HepG2 (cell line): ENCODE results near the gene EFCAB8. TPM values are rescaled to one million over a fixed set of nuclear protein-coding genes. Genes with fewer than 3 reads are reported as not detected.
A peak's percentile ranks its signal among the peaks of the same experiment; 100 is the strongest.

Experiments
- ADNP ChIP-seq: sonication (generic); formaldehyde crosslinking; IDR thresholded peaks from 2 replicates; pipeline ENCODE4 v1.4.0; 2020; ENCODE audit warnings: missing genetic modification reagents
- CAMTA2 ChIP-seq: sonication (generic); formaldehyde crosslinking; IDR thresholded peaks from 2 replicates; pipeline ENCODE4 v1.4.0; 2020; ENCODE audit warnings: mild to moderate bottlenecking, missing genetic modification reagents, borderline replicate concordance
- CCAR2 ChIP-seq: fragments of 200-400 bp; formaldehyde crosslinking; optimal IDR thresholded peaks from 2 replicates; pipeline ENCODE3; 2018; ENCODE audit warnings: low read depth, mild to moderate bottlenecking, low read length, moderate library complexity
- DNMT1 ChIP-seq: sonication (generic); formaldehyde crosslinking; IDR thresholded peaks from 2 replicates; pipeline ENCODE4 v1.5.1; 2020; ENCODE audit warnings: mild to moderate bottlenecking, missing genetic modification reagents
- EP300 ChIP-seq, 3 experiments: sonication (generic) in 1 of 3; formaldehyde crosslinking in 1 of 3; IDR thresholded peaks; 2 replicates each; pipeline versions ENCODE4 v1.5.1 to v1.6.1; 2011 to 2020; ENCODE audit warnings: low read depth in 2 of 3, low read length in 2 of 3, borderline replicate concordance in 1 of 3, improper control_type of control experiment in 1 of 3, mild to moderate bottlenecking in 1 of 3, missing genetic modification reagents in 1 of 3, moderate library complexity in 1 of 3
- HDAC1 ChIP-seq: sonication (generic); formaldehyde crosslinking; IDR thresholded peaks from 2 replicates; pipeline ENCODE4 v1.5.1; 2020; ENCODE audit warnings: mild to moderate bottlenecking, missing genetic modification reagents
- HNRNPH1 ChIP-seq: fragments of 200-400 bp; formaldehyde crosslinking; optimal IDR thresholded peaks from 2 replicates; pipeline ENCODE3; 2017; ENCODE audit warnings: mild to moderate bottlenecking, low read depth, low read length
- HNRNPL ChIP-seq: fragments of 200-400 bp; formaldehyde crosslinking; IDR thresholded peaks from 2 replicates; pipeline ENCODE4 v1.6.1; 2017; ENCODE audit warnings: mild to moderate bottlenecking, low read depth, low read length
- MXD4 ChIP-seq: IDR thresholded peaks from 2 replicates; pipeline ENCODE4 v1.6.1; 2016; ENCODE audit warnings: mild to moderate bottlenecking, missing biosample characterization, missing genetic modification reagents
- NFATC3 ChIP-seq: sonication (generic); formaldehyde crosslinking; IDR thresholded peaks from 2 replicates; pipeline ENCODE4 v1.5.1; 2020; ENCODE audit warnings: mild to moderate bottlenecking, missing genetic modification reagents
- PCBP2 ChIP-seq: fragments of 200-400 bp; formaldehyde crosslinking; optimal IDR thresholded peaks from 2 replicates; pipeline ENCODE3; 2018; ENCODE audit warnings: low read length, low read depth; ENCODE audit not compliant: poor library complexity, severe bottlenecking
- PLSCR1 ChIP-seq: sonication (generic); formaldehyde crosslinking; IDR thresholded peaks from 2 replicates; pipeline ENCODE4 v1.5.0; 2020; ENCODE audit warnings: missing genetic modification reagents, mild to moderate bottlenecking, borderline replicate concordance
- PRMT3 ChIP-seq: sonication (generic); formaldehyde crosslinking; IDR thresholded peaks from 2 replicates; pipeline ENCODE4 v1.8.1; 2022; ENCODE audit warnings: low read depth, mild to moderate bottlenecking, moderate library complexity, missing genetic modification reagents, borderline replicate concordance
- SP2 ChIP-seq: sonication (generic); formaldehyde crosslinking; IDR thresholded peaks from 2 replicates; pipeline ENCODE4 v1.5.1; 2020; ENCODE audit warnings: mild to moderate bottlenecking, missing genetic modification reagents
- ZBTB43 ChIP-seq: sonication (generic); formaldehyde crosslinking; conservative IDR thresholded peaks from 2 replicates; pipeline ENCODE4 v1.4.0; 2020; ENCODE audit warnings: missing genetic modification reagents
- ZNF460 ChIP-seq: sonication (generic); formaldehyde crosslinking; IDR thresholded peaks from 2 replicates; pipeline ENCODE4 v1.5.1; 2020; ENCODE audit warnings: missing genetic modification reagents, mild to moderate bottlenecking, borderline replicate concordance
- ZNF501 ChIP-seq: sonication (generic); formaldehyde crosslinking; IDR thresholded peaks from 2 replicates; pipeline ENCODE4 v1.5.1; 2020; ENCODE audit warnings: mild to moderate bottlenecking, moderate library complexity, missing genetic modification reagents
- ZNF503 ChIP-seq: sonication (generic); formaldehyde crosslinking; IDR thresholded peaks from 2 replicates; pipeline ENCODE4 v1.4.0; 2020; ENCODE audit warnings: missing genetic modification reagents
- ZNF687 ChIP-seq: sonication (generic); formaldehyde crosslinking; IDR thresholded peaks from 2 replicates; pipeline ENCODE4 v1.5.1; 2020; ENCODE audit warnings: mild to moderate bottlenecking, missing genetic modification reagents, moderate library complexity
- polyA plus RNA-seq, 8 experiments: library from polyadenylated mRNA; depleted of rRNA in 3 of 8; stranded (reverse) in 7 of 8; unstranded in 1 of 8; fragments of >200 nt; fragmentation: Illumina TruSeq in 4 of 8; extraction: Trizol in 4 of 8; gene quantifications; 2 replicates each; pipeline versions ENCODE4 v1.2.1 to v1.2.3, GENCODE V29; 2011 to 2016; ENCODE audit warnings: low read depth in 4 of 8, missing spikeins in 1 of 8, mixed read lengths in 1 of 8; ENCODE audit not compliant: insufficient read depth in 1 of 8
- total RNA-seq, 5 experiments: library from RNA; depleted of rRNA; stranded (reverse); fragments of >200 nt; fragmentation: Illumina TruSeq; extraction: Trizol; gene quantifications; 2 replicates each; pipeline ENCODE4 v1.2.3, GENCODE V29; 2016; ENCODE audit warnings: low read depth in 1 of 5

Gene EFCAB8
- total and polyA plus RNA-seq, 2 of the 13 experiments (the other 11 are each of a cell fraction or from before 2014, with no cell fraction given), result 0.15 to 0.22 TPM

- TF ChIP-seq ZNF687, result peak; percentile 99
- 0 out of 2 replicates have a peak, but pooled peaks have one; percentile 14 for TF ChIP-seq CAMTA2 (CRISPR knock-in tag)
- TF ChIP-seq EP300 (IDR thresholded peaks at IDR 0.05; ENCODE audit: low read depth in 2 of 2, low read length in 2 of 2), result peak in 1 of 2 experiments; percentile 95; a peak in 3 of 4 replicates
- peak; percentile 98 for TF ChIP-seq EP300 (CRISPR knock-in tag; IDR thresholded peaks at IDR 0.05; ENCODE audit: borderline replicate concordance)
- TF ChIP-seq DNMT1 (CRISPR knock-in tag), result peak; percentile 61; the same call in 1 of the 2 replicates
- TF ChIP-seq ZNF501, result peak; percentile 78
- peak; percentile 26; the same call in 1 of the 2 replicates for TF ChIP-seq NFATC3
- TF ChIP-seq CCAR2, result no peak
- TF ChIP-seq PCBP2, result no peak
- TF ChIP-seq MXD4 (CRISPR knock-in tag), result peak; percentile 88
- TF ChIP-seq ZNF460 (CRISPR knock-in tag), result peak; percentile 59; the same call in 1 of the 2 replicates
- TF ChIP-seq PLSCR1 (CRISPR knock-in tag), result no peak; the same call in 1 of the 2 replicates
- TF ChIP-seq HNRNPH1, result peak; percentile 69
- peak; percentile 29; the same call in 1 of the 2 replicates for TF ChIP-seq SP2 (CRISPR knock-in tag)
- TF ChIP-seq PRMT3 (CRISPR knock-in tag), result peak; percentile 86; the same call in 1 of the 2 replicates
- TF ChIP-seq HDAC1, result peak; percentile 98
- TF ChIP-seq ZNF503 (CRISPR knock-in tag), result peak; percentile 96
- TF ChIP-seq HNRNPL, result peak; percentile 100
- TF ChIP-seq ADNP, result peak; percentile 97
- TF ChIP-seq ZBTB43 (CRISPR knock-in tag), result peak; percentile 58
These were observed 150.8 kb downstream of the EFCAB8 start (continued) for GRCh38 chr20:33009214-33010132.
